SKM-1 (cell line): Measurements from ENCODE around the gene APH1B.
"Not testable (repeated sequence)": the region's sequence is repeated elsewhere in the genome, so short reads cannot be mapped to it uniquely, and the experiment has no call there.

Experiments used
- DNase-seq: peaks from one replicate; lab custom pipeline; 2025; ENCODE audit not compliant: unreplicated experiment; lab: John Stamatoyannopoulos, UW

Gene APH1B

DNA sequence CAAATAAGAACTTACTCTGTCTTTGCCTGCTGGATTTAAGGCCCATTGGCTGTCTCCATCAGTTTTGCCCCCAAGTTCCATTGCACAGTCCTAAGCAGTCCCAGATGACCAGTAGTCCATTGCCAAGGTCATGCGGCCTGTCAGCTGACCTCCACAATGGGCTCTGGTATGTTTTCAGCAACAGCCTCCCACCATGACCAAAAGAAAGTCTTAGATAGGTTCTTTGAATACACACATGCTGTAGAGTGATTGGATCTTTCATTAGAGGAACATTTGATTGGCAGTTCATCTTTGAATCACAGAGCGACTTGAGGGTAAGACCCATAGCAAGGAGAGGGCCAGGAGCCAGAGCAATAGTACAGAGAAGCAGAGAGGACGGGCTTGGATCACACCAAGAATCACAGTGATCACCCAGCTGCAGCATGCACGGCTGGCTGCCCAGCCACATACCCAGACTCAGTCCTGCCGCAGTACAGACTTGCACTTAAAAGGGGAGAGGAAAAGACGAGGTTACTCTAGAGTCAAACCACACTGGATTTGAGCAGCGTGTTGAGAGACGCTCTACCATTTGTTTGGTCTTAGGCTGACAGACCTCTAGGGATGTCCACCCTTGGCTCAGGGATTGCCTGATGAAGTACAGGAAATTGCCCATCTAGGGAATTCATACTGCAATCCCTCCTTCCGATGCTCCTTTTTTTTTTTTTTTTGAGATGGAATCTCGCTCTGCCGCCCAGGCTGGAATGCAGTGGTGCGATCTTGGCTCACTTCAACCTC, 50.4 kb downstream of the APH1B start:
- DNase-seq = no peak

- DNase-seq = no peak
These were observed 52.4 kb downstream of the APH1B start for GRCh38 chr15:63329567-63330350.

GRCh38 chr15:63330926-63331325, 53.5 kb downstream of the APH1B start:
- DNase-seq = no peak

DNA sequence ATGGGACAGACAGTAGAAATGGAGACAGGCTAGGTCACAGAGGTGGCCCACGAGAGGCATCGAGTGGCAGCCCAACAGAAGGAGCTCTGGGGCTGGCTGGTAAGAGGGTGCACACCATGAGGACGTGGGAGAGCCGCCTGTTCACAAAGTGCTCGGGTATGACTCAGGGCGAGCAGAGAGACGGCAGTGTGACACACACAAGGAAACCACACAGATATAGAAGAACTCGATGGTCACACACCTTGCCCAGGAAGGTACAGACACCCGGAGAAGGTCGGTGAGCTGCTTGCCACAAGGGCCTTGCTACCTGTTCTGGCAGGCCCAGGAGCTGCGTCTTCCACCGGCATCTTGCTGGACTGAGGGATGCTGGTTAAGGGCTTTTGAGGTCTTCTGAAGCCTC, 54.1 kb downstream of the APH1B start:
- no peak for DNase-seq

DNA sequence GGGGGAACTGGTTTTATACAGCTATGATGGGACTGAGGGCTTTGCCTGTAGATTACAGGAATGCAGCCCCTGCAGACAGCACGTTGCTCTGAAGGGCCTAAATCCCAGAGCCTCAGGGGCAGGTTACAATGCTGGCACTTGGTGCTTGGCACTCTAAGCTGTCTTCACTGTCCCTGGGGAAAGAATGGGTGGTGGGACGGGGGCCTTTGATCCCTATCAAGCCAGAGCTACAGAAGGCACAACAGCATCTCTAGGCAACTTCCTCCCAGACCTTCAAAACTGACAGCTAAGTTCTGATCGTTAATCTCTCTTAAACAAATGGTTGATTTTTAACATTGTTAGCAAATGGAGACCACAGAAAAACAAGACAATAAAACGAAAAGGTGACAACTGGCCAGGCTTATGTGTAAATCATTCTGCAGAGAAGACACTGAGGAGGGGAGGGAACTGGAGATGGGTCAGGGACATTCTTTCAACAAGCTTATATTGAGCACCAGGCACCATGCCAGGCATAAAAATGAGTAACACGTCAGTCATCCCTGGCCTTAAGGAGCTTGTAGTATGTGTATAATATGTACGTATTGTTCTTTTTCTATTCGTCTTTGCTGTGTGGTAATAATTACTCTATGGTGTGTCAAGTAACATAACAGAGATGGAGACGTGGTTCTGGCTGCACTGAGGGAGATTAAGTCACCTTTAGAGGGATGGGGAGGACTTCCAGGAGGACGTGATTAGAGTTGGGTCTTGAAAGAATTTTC, 55.1 kb downstream of the APH1B start:
- no peak for DNase-seq

- DNase-seq = no peak
These were observed 57.4 kb downstream of the APH1B start for GRCh38 chr15:63334821-63335220.

GRCh38 chr15:63335543-63336240, 58.3 kb downstream of the APH1B start:
- DNase-seq = no peak

DNA sequence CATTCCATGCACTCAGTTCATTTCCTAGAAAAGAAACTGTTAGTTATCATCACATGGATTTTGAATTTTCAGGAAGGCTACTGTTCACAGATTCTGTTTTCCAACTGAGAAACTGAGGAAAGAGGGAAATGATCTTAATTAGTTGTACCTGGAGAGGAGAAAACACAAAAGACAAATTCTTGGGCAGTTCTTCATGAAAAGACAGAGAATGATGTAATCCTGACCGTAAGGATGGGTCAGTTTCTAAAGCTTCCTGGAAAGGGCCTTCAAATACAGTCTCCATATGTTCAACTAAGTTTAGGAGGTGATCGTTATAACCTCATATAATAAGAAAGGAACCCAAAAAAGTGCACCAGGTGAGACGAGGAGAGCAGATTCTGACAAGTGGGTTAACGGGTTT, 59.6 kb downstream of the APH1B start:
- no peak for DNase-seq

DNA sequence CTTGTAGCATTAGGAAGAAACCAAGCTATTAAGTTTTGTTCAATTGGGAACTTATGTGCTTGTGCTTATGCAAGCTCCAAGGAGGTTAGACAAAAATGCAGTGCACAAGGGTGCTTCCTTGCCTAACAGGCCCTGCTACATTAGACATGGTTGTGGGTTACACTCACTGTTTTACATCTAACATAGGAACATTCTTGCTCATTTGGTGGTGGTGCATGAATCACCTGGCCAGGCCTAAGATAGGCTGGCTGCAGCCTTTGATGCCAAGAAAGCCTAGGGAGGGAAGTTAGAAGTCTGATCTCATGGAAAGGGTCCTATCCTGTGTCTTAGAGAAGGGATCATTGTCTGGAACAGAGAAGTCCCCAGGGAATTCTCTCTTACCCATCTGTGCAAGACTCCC, 60.8 kb downstream of the APH1B start:
- no peak for DNase-seq

DNA sequence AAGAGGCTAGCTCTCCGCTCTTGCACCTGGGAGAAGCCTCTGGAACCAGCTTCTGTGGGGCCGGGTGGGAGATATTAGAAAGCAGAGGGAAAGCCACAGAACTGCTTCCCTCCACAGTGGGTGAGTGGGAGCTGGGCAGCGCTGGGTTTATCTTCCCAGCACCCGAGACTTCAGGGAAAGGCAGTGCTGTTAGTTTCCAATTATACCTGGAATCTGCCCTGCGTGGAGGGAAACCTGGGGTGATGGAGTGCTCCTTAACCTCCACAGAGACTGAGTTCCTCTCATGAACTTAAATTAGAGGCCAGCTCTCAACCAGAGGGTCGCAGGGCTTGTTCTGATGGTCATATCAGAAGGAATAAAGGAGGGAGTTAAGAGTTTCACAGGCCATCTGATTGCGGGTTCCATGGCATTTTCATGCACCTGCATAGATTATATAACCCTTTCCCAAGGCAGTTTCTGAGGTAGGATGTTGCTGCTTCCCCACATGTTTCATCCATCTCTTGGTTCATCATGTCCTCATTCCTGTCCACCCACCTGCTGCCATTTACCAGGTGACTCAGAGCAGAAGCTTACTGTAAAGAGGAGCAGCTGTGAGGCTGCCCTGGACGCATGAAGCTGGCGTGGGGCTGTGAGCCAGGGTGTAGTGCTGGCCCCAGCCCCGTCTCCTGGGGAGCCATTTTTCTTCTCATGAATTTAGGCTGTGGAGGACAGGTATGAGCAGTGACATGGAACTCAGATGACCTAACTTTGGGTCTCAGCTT, 61.8 kb downstream of the APH1B start:
- no peak for DNase-seq

- DNase-seq = no peak
These were observed 62.4 kb downstream of the APH1B start for GRCh38 chr15:63339836-63340235.

GRCh38 chr15:63340353-63340752, 62.9 kb downstream of the APH1B start:
- no peak for DNase-seq

- DNase-seq = no peak
These were observed 63.5 kb downstream of the APH1B start for GRCh38 chr15:63340878-63341277.

DNA sequence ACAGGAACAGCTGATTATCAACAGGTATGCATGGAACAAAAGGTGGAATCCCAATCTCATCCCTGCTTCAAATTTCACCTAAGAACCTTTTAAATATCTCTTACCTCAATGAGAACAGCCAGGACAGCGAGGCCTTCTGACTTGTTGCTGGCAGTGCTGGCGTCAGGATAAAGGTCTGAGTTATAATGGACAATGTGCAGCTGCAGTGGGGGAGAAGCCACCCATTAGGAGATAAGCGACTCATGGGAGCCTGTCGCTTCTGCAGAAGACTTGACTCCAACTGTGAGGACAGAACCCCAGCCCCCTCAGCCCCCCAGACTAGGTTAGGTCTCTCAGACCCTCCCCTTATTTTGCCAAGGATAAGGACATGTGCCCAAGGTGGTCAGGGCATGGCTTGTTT, 64.5 kb downstream of the APH1B start:
- no peak for DNase-seq

GRCh38 chr15:63342996-63343562, 65.7 kb downstream of the APH1B start:
- DNase-seq = not testable (repeated sequence)

- no peak for DNase-seq
These were observed 67.5 kb downstream of the APH1B start for GRCh38 chr15:63344731-63345390.

DNA sequence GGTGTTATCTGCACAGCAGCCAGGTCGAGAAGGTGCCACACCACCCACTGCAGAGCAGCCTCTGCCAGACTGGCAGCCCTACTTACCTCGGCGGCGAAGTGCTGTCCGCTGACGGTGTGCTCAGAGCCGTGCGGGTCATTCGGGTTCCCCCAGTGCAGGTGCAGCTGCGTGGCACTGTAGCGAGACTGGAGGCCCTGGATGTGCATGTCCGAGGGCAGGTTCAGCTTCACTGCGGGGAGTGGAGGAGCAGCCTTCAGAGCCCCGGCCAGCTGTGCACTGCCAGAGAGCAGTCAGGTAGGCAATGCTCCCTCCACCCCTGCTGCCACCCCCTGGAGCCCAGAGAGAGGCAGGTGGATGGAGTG, 68.0 kb downstream of the APH1B start:
- DNase-seq = no peak

GRCh38 chr15:63347074-63347857, 69.9 kb downstream of the APH1B start:
- no peak for DNase-seq

GRCh38 chr15:63348392-63348791, 71.0 kb downstream of the APH1B start:
- no peak for DNase-seq
